Ishikawa (cell line): ENCODE measurements around the gene SLC24A3.

Experiments
- CEBPB ChIP-seq: IDR thresholded peaks from 2 replicates; pipeline ENCODE4 v1.6.1; 2012
- CREB1 ChIP-seq: IDR thresholded peaks from 2 replicates; pipeline ENCODE4 v1.6.1; 2012; ENCODE audit warnings: low read depth
- EGR1 ChIP-seq: IDR thresholded peaks from 2 replicates; pipeline ENCODE4 v1.6.1; 2012
- EP300 ChIP-seq: IDR thresholded peaks from 2 replicates; pipeline ENCODE4 v1.6.1; 2012; ENCODE audit warnings: borderline replicate concordance
- FOXM1 ChIP-seq: IDR thresholded peaks from 2 replicates; pipeline ENCODE4 v1.6.1; 2012; ENCODE audit warnings: low read depth, borderline replicate concordance
- MAX ChIP-seq: IDR thresholded peaks from 2 replicates; pipeline ENCODE4 v1.6.1; 2012
- NFIC ChIP-seq: IDR thresholded peaks from 2 replicates; pipeline ENCODE4 v1.6.1; 2012
- RAD21 ChIP-seq: IDR thresholded peaks from 2 replicates; pipeline ENCODE4 v1.6.1; 2012; ENCODE audit warnings: low read depth
- TAF1 ChIP-seq: IDR thresholded peaks from 2 replicates; pipeline ENCODE4 v1.6.1; 2012; ENCODE audit warnings: low read depth, mild to moderate bottlenecking
- TCF12 ChIP-seq: IDR thresholded peaks from 2 replicates; pipeline ENCODE4 v1.6.1; 2012; ENCODE audit warnings: low read depth
- TEAD4 ChIP-seq: IDR thresholded peaks from 2 replicates; pipeline ENCODE4 v1.6.1; 2012
- YY1 ChIP-seq: IDR thresholded peaks from 2 replicates; pipeline ENCODE4 v1.6.1; 2012; ENCODE audit warnings: low read depth
- ZBTB7A ChIP-seq: IDR thresholded peaks from 2 replicates; pipeline ENCODE4 v1.6.1; 2012; ENCODE audit warnings: low read depth
- TF ChIP-seq, protein P1 (sequence below): IDR thresholded peaks from 2 replicates; pipeline ENCODE4 v1.6.1; 2012; ENCODE audit warnings: low read depth, mild to moderate bottlenecking

DNA sequence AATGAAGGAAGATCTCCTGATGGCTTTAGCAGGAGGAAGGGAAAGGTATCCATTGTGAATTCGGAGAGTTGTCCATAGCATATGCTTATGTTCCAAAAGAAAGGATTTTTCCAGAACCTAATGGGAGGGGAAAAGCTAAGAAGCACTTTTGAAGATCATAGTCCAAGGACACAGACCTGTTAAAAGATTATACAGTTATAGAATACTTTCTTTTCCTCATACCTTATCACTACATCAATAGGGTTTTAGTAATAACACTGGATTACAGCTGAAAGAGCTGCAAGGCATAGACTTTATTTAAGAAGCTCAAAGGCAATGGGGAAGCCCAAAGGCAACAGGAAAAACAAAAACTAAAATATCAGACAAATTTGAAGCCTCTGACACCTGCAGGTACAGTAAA, 39.8 kb upstream of the SLC24A3 start:
- TF ChIP-seq TAF1 (no peak), ZBTB7A (no peak), RAD21 (no peak), CEBPB (no peak), EP300 (no peak), YY1 (no peak), MAX (no peak), FOXM1 (no peak), NFIC (no peak), TCF12 (no peak), CREB1 (no peak), EGR1 (no peak), TEAD4 (no peak)
- TF ChIP-seq, protein P1, sequence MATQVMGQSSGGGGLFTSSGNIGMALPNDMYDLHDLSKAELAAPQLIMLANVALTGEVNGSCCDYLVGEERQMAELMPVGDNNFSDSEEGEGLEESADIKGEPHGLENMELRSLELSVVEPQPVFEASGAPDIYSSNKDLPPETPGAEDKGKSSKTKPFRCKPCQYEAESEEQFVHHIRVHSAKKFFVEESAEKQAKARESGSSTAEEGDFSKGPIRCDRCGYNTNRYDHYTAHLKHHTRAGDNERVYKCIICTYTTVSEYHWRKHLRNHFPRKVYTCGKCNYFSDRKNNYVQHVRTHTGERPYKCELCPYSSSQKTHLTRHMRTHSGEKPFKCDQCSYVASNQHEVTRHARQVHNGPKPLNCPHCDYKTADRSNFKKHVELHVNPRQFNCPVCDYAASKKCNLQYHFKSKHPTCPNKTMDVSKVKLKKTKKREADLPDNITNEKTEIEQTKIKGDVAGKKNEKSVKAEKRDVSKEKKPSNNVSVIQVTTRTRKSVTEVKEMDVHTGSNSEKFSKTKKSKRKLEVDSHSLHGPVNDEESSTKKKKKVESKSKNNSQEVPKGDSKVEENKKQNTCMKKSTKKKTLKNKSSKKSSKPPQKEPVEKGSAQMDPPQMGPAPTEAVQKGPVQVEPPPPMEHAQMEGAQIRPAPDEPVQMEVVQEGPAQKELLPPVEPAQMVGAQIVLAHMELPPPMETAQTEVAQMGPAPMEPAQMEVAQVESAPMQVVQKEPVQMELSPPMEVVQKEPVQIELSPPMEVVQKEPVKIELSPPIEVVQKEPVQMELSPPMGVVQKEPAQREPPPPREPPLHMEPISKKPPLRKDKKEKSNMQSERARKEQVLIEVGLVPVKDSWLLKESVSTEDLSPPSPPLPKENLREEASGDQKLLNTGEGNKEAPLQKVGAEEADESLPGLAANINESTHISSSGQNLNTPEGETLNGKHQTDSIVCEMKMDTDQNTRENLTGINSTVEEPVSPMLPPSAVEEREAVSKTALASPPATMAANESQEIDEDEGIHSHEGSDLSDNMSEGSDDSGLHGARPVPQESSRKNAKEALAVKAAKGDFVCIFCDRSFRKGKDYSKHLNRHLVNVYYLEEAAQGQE = no peak
